ENCODE data around the gene PPDPF.

GRCh38 chr20:63567136-63567385 lies 46.5 kb downstream of the PPDPF start:
- no peak for TF ChIP-seq CTCF (IDR thresholded peaks at IDR 0.05)
- no peak for TF ChIP-seq POLR2A (IDR thresholded peaks at IDR 0.05)
